ENCODE measurements around the gene RPL13. TPM values are rescaled to one million over a fixed set of nuclear protein-coding genes. Genes with fewer than 3 reads are reported as not detected.

RPL13 gene
- total RNA-seq, 3 donors from 2014 or later: 1,693 to 1,792 (median 1,717) TPM

GRCh38 chr16:89545044-89545830, 15.2 kb upstream of the RPL13 start:
- H3K4me3 ChIP-seq: no peak overlapping the region
- DNase-seq (no peak), ATAC-seq (peak; percentile 26)
- peaks cover 9% of the 10 kb centered on the region for H3K4me1 ChIP-seq (ENCODE audit: low read depth)
- intact Hi-C loops (cut with DNase I, micrococcal nuclease): no loop called here
- peaks cover 6% of the 10 kb centered on the region for H3K36me3 ChIP-seq (ENCODE audit: low read depth)
- H3K9me3 ChIP-seq: no peaks in the 10 kb centered on the region
- no peak for TF ChIP-seq CTCF (IDR thresholded peaks at IDR 0.05)

- Histone ChIP-seq H3K9me3 (no peaks in the 10 kb centered on the region), H3K4me3 (no peak overlapping the region), H3K4me1 (ENCODE audit: low read depth) (peaks cover 9% of the 10 kb centered on the region), H3K36me3 (ENCODE audit: low read depth) (peaks cover 6% of the 10 kb centered on the region)
- TF ChIP-seq CTCF (IDR thresholded peaks at IDR 0.05): no peak
- intact Hi-C loops (cut with DNase I, micrococcal nuclease): no loop called here
- DNase-seq (peak; percentile 79 to 87 (median 84)), ATAC-seq (peak; percentile 96)
Observed at GRCh38 chr16:89545831-89546574, 14.5 kb upstream of the RPL13 start.

- Histone ChIP-seq H3K36me3 (ENCODE audit: low read depth) (peaks cover 6% of the 10 kb centered on the region), H3K4me1 (ENCODE audit: low read depth) (peaks cover 9% of the 10 kb centered on the region), H3K4me3 (no peak overlapping the region), H3K9me3 (no peaks in the 10 kb centered on the region)
- ATAC-seq (no peak), DNase-seq (no peak)
- TF ChIP-seq CTCF (IDR thresholded peaks at IDR 0.05): no peak
- intact Hi-C loops (cut with DNase I, micrococcal nuclease): no loop called here
Observed at GRCh38 chr16:89546781-89547180, 13.7 kb upstream of the RPL13 start.

GRCh38 chr16:89547291-89547690, 13.2 kb upstream of the RPL13 start:
- H3K36me3 ChIP-seq (ENCODE audit: low read depth): peaks cover 6% of the 10 kb centered on the region
- no peak for TF ChIP-seq CTCF (IDR thresholded peaks at IDR 0.05)
- H3K9me3 ChIP-seq: no peaks in the 10 kb centered on the region
- intact Hi-C loops (cut with DNase I, micrococcal nuclease): no loop called here
- no peak overlapping the region for H3K4me3 ChIP-seq
- ATAC-seq: no peak
- H3K4me1 ChIP-seq (ENCODE audit: low read depth): peaks cover 9% of the 10 kb centered on the region
- DNase-seq: no peak

GRCh38 chr16:89547860-89548259, 12.6 kb upstream of the RPL13 start:
- Histone ChIP-seq H3K36me3 (ENCODE audit: low read depth) (peaks cover 6% of the 10 kb centered on the region), H3K9me3 (no peaks in the 10 kb centered on the region), H3K4me1 (ENCODE audit: low read depth) (peaks cover 9% of the 10 kb centered on the region), H3K4me3 (no peak overlapping the region)
- no peak for TF ChIP-seq CTCF (IDR thresholded peaks at IDR 0.05)
- DNase-seq (no peak), ATAC-seq (no peak)
- intact Hi-C loops (cut with DNase I, micrococcal nuclease): no loop called here
